Neural progenitor cell (in vitro differentiated cells): Measurements from ENCODE around the gene SHISA5.
A peak's percentile ranks its signal among the peaks of the same experiment; 100 is the strongest.

Source experiments
- CTCF ChIP-seq: fragments of 200-600 bp; sonication (generic); IDR thresholded peaks from 2 replicates; pipeline ENCODE4 v1.5.1; 2017; ENCODE audit warnings: antibody characterized with exemption, mild to moderate bottlenecking
- EZH2 ChIP-seq: fragments of 200-600 bp; sonication (generic); IDR thresholded peaks from 2 replicates; pipeline ENCODE4 v1.6.1; 2017; ENCODE audit warnings: antibody characterized with exemption, mild to moderate bottlenecking, moderate library complexity
- EZH2phosphoT487 ChIP-seq: fragments of 200-600 bp; sonication (generic); IDR thresholded peaks from 2 replicates; pipeline ENCODE4 v1.6.1; 2017; ENCODE audit warnings: antibody characterized with exemption

GRCh38 chr3:48472923-48473616, 30.9 kb downstream of the SHISA5 start:
- TF ChIP-seq EZH2phosphoT487 (no peak), CTCF (peak; percentile 52), EZH2 (no peak)
